Measurements from ENCODE around the gene CCDC57. TPM values are rescaled to one million over a fixed set of nuclear protein-coding genes. Genes with fewer than 3 reads are reported as not detected.

CCDC57 gene
- total and polyA plus RNA-seq, 9 of the 15 experiments (the other 6 are each of a cell fraction or from before 2014, with no cell fraction given), result 0.83 to 36.2 (median 13.6) TPM

- TF ChIP-seq PRPF4 (IDR thresholded peaks at IDR 0.05; ENCODE audit: insufficient read depth, low read depth, low read length, poor library complexity, severe bottlenecking), result no peak
- no peak for TF ChIP-seq CHCHD3 (CRISPR knock-in tag; IDR thresholded peaks at IDR 0.05)
- TF ChIP-seq BMI1 (IDR thresholded peaks at IDR 0.05; ENCODE audit: low read length), result no peak
- no peak for TF ChIP-seq FOXO4 (CRISPR knock-in tag; IDR thresholded peaks at IDR 0.05)
- TF ChIP-seq SUPT5H (IDR thresholded peaks at IDR 0.05), result peak; percentile 69
- no peak for TF ChIP-seq NR2C2 (CRISPR knock-in tag; IDR thresholded peaks at IDR 0.05)
- no peak for TF ChIP-seq NR2C2 (tag; IDR thresholded peaks at IDR 0.05)
- TF ChIP-seq PURB (CRISPR knock-in tag; IDR thresholded peaks at IDR 0.05; ENCODE audit: low read depth), result no peak
- no peak for TF ChIP-seq ERF (CRISPR knock-in tag; IDR thresholded peaks at IDR 0.05)
- TF ChIP-seq ILF3 (IDR thresholded peaks at IDR 0.05; ENCODE audit: borderline replicate concordance), result no peak
- no peak for TF ChIP-seq HDAC8 (tag; IDR thresholded peaks at IDR 0.05)
- TF ChIP-seq HNRNPLL (IDR thresholded peaks at IDR 0.05; ENCODE audit: low read depth, low read length, poor library complexity, severe bottlenecking), result no peak
- TF ChIP-seq ARID3B (CRISPR knock-in tag; IDR thresholded peaks at IDR 0.05; ENCODE audit: borderline replicate concordance), result no peak
- TF ChIP-seq ZNF140 (CRISPR knock-in tag; IDR thresholded peaks at IDR 0.05), result no peak
- TF ChIP-seq FOXJ3 (CRISPR knock-in tag; IDR thresholded peaks at IDR 0.05), result no peak
- TF ChIP-seq NKRF (IDR thresholded peaks at IDR 0.05; ENCODE audit: borderline replicate concordance), result no peak; the same call in 1 of the 2 replicates
- TF ChIP-seq MBD1 (CRISPR knock-in tag; IDR thresholded peaks at IDR 0.05), result no peak
- no peak for TF ChIP-seq CREBBP (IDR thresholded peaks at IDR 0.05; ENCODE audit: low read depth, low read length)
- no peak for TF ChIP-seq TARDBP (IDR thresholded peaks at IDR 0.05)
- TF ChIP-seq C11orf30 (IDR thresholded peaks at IDR 0.05; ENCODE audit: low read depth), result no peak
- no peak for TF ChIP-seq ZNF12 (CRISPR knock-in tag; IDR thresholded peaks at IDR 0.05)
These were observed 26.0 kb upstream of the CCDC57 start (continued) for GRCh38 chr17:82238472-82239201.
